ENCODE results near the gene STH. TPM values are rescaled to one million over a fixed set of nuclear protein-coding genes. Genes with fewer than 3 reads are reported as not detected.

Gene STH
- total and polyA plus RNA-seq, 2 of the 4 experiments (the other 2 are of a cell fraction), result not detected

DNA sequence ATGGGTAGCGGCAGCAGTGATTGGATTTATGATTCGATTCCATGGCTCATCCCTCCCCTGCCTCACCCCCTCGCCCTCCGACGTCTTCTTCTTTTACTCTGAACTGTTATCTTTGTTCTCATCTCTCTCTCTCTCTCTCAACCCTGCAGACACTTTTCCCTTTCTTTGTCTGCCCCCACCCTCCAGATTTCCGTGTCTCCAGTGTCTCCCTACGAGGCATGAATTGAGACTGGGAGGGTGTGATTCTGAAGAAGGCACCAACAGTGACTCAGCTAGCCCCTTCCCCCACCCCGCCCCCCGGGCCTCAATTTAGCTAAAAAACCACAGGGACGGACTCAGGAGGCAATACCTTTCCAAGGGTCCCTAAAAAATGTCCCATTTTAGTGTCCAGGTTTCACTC lies 47.6 kb upstream of the STH start:
- H4K20me1 ChIP-seq (ENCODE audit: insufficient read depth, low read length), result no peaks in the 10 kb centered on the region
- H3K23ac ChIP-seq (ENCODE audit: low read depth, low read length), result no peak overlapping the region
- no peaks in the 10 kb centered on the region for H3K36me3 ChIP-seq (ENCODE audit: control insufficient read depth, insufficient read depth, low read length)
- H2AFZ ChIP-seq (replicated peaks; ENCODE audit: low read length, poor library complexity), result no peak overlapping the region
- H4K91ac ChIP-seq (ENCODE audit: insufficient read depth, low read depth, low read length), result no peak overlapping the region
- TF ChIP-seq, protein P1, sequence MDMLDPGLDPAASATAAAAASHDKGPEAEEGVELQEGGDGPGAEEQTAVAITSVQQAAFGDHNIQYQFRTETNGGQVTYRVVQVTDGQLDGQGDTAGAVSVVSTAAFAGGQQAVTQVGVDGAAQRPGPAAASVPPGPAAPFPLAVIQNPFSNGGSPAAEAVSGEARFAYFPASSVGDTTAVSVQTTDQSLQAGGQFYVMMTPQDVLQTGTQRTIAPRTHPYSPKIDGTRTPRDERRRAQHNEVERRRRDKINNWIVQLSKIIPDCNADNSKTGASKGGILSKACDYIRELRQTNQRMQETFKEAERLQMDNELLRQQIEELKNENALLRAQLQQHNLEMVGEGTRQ (IDR thresholded peaks at IDR 0.05; ENCODE audit: low read depth, low read length), result no peak
- TF ChIP-seq, protein P2, sequence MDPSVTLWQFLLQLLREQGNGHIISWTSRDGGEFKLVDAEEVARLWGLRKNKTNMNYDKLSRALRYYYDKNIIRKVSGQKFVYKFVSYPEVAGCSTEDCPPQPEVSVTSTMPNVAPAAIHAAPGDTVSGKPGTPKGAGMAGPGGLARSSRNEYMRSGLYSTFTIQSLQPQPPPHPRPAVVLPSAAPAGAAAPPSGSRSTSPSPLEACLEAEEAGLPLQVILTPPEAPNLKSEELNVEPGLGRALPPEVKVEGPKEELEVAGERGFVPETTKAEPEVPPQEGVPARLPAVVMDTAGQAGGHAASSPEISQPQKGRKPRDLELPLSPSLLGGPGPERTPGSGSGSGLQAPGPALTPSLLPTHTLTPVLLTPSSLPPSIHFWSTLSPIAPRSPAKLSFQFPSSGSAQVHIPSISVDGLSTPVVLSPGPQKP (IDR thresholded peaks at IDR 0.05; ENCODE audit: borderline replicate concordance, low read depth, low read length), result no peak
- TF ChIP-seq RAD21 (IDR thresholded peaks at IDR 0.05; ENCODE audit: low read length), result no peak
- TF ChIP-seq POLR2A (IDR thresholded peaks at IDR 0.05; ENCODE audit: low read depth, low read length), result no peak
- no peak for TF ChIP-seq MAZ (IDR thresholded peaks at IDR 0.05; ENCODE audit: borderline replicate concordance, low read depth, low read length)
- TF ChIP-seq RCOR1 (IDR thresholded peaks at IDR 0.05; ENCODE audit: insufficient replicate concordance, low read length), result no peak
- no peak for TF ChIP-seq RFX5 (IDR thresholded peaks at IDR 0.05; ENCODE audit: low read depth, low read length)
- no peak for TF ChIP-seq BHLHE40 (IDR thresholded peaks at IDR 0.05; ENCODE audit: low read depth, low read length)
- TF ChIP-seq FOS (IDR thresholded peaks at IDR 0.05; ENCODE audit: low read depth, low read length), result no peak
- TF ChIP-seq NFE2L2 (IDR thresholded peaks at IDR 0.05; ENCODE audit: low read depth, low read length), result no peak
- TF ChIP-seq CEBPB (IDR thresholded peaks at IDR 0.05; ENCODE audit: low read depth, low read length), result no peak
- no peak for TF ChIP-seq MXI1 (IDR thresholded peaks at IDR 0.05; ENCODE audit: borderline replicate concordance, low read depth, low read length)
- no peak for TF ChIP-seq CHD1 (IDR thresholded peaks at IDR 0.05; ENCODE audit: low read depth, low read length)
- no peak for TF ChIP-seq MAFK (IDR thresholded peaks at IDR 0.05; ENCODE audit: low read depth, low read length)
- no peak for TF ChIP-seq SMC3 (IDR thresholded peaks at IDR 0.05; ENCODE audit: low read depth, low read length)
- TF ChIP-seq, protein P3, sequence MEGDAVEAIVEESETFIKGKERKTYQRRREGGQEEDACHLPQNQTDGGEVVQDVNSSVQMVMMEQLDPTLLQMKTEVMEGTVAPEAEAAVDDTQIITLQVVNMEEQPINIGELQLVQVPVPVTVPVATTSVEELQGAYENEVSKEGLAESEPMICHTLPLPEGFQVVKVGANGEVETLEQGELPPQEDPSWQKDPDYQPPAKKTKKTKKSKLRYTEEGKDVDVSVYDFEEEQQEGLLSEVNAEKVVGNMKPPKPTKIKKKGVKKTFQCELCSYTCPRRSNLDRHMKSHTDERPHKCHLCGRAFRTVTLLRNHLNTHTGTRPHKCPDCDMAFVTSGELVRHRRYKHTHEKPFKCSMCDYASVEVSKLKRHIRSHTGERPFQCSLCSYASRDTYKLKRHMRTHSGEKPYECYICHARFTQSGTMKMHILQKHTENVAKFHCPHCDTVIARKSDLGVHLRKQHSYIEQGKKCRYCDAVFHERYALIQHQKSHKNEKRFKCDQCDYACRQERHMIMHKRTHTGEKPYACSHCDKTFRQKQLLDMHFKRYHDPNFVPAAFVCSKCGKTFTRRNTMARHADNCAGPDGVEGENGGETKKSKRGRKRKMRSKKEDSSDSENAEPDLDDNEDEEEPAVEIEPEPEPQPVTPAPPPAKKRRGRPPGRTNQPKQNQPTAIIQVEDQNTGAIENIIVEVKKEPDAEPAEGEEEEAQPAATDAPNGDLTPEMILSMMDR (conservative IDR thresholded peaks at IDR 0.05; ENCODE audit: low read depth, low read length), result no peak
- peaks cover 37% of the 10 kb centered on the region for H3K27me3 ChIP-seq (ENCODE audit: control insufficient read depth, insufficient read depth, low read length)
- H2BK20ac ChIP-seq (ENCODE audit: low read depth, low read length), result no peak overlapping the region
- no peaks in the 10 kb centered on the region for H3K4me1 ChIP-seq (ENCODE audit: control insufficient read depth, insufficient read depth, low read length)
- H3K4me3 ChIP-seq (ENCODE audit: insufficient read depth, low read depth, low read length), result no peak overlapping the region
- H3K9me3 ChIP-seq (ENCODE audit: control insufficient read depth, insufficient read depth, low read length), result no peaks in the 10 kb centered on the region
- H3K79me1 ChIP-seq (ENCODE audit: low read depth in 1 of 2, low read length in 2 of 2), result no peaks in the 10 kb centered on the region
- no peak overlapping the region for H3K9ac ChIP-seq (ENCODE audit: low read depth, low read length)
- H3K27ac ChIP-seq (ENCODE audit: insufficient read depth, low read length), result no peak overlapping the region
- no peak overlapping the region for H2BK5ac ChIP-seq (ENCODE audit: low read depth, low read length, poor library complexity, severe bottlenecking)
- H2BK120ac ChIP-seq (ENCODE audit: low read depth, low read length), result no peak overlapping the region
- no peak overlapping the region for H3K4me2 ChIP-seq (ENCODE audit: low read depth, low read length)
- dilution Hi-C loops (cut with HindIII; ENCODE audit: low sequenced_read_pairs, unreplicated experiment) (no loop called here), in situ Hi-C loops (cut with MboI; ENCODE audit: low sequenced_read_pairs) (no loop called here), intact Hi-C loops (cut with micrococcal nuclease) (no loop called here)
- H2BK15ac ChIP-seq (ENCODE audit: low read depth, low read length), result no peak overlapping the region
- no peak overlapping the region for H2AK5ac ChIP-seq (ENCODE audit: low read depth, low read length)
- no peaks in the 10 kb centered on the region for H3K9me1 ChIP-seq (ENCODE audit: insufficient read depth, low read length)
- whole genome bisulfite sequencing, 2 experiments (ENCODE audit: extremely low coverage in 2 of 2, insufficient read length in 1 of 2), result 20% methylated on average over 1 of the region's 10 CpGs; no CpG with 5 or more reads in 1 of the 2 experiments
- BruUV-seq (replicated peaks), result no TSS peak
- no peak overlapping the region for H3K56ac ChIP-seq (ENCODE audit: extremely low read depth, insufficient read depth, low read length)
- H4K5ac ChIP-seq (ENCODE audit: low read depth, low read length), result no peak overlapping the region
- no peak overlapping the region for H3K14ac ChIP-seq (replicated peaks; ENCODE audit: low read depth, low read length)
- no peak overlapping the region for H2AK9ac ChIP-seq (replicated peaks; ENCODE audit: low read depth, low read length, poor library complexity)
- no peak overlapping the region for H4K8ac ChIP-seq (ENCODE audit: low read depth in 2 of 2, low read length in 2 of 2)
- POLR2A ChIA-PET (ENCODE audit: unreplicated experiment), result no interaction called here
- DNase-seq, result no peak
- H3K18ac ChIP-seq (ENCODE audit: low read depth, low read length), result no peak overlapping the region
- CTCF ChIA-PET, result interaction anchor here (0.7 kb wide), 1 partner anchor 156 kb away, joined by 3 read pairs; no protein-coding TSS in a partner anchor
- no peak overlapping the region for H3K4ac ChIP-seq (ENCODE audit: low read depth, low read length)
- no peak for ATAC-seq (ENCODE audit: low read depth)

Data from IMR-90 (cell line).